CD4-positive, alpha-beta T cell (primary cell): ENCODE measurements around the gene SIMC1. TPM values are rescaled to one million over a fixed set of nuclear protein-coding genes. Genes with fewer than 3 reads are reported as not detected.
A peak's percentile ranks its signal among the peaks of the same experiment; 100 is the strongest.

Experiments
- ATAC-seq: fragments of 200-7000 bp; cut with Tn5 transposase; one replicate; pipeline ENCODE4 v1.10.0; 2022; ENCODE audit warnings: mild to moderate bottlenecking; ENCODE audit not compliant: poor library complexity
- CTCF ChIA-PET: fragments of 350-600 bp; sonication (Branson Sonifier 250); formaldehyde crosslinking; loops from one replicate; lab custom pipeline; 2021; ENCODE audit warnings: antibody characterized with exemption, inconsistent platforms; lab: Charles Lee
- POLR2A ChIA-PET: fragments of 350-600 bp; sonication (Branson Sonifier 250); formaldehyde crosslinking; loops from one replicate; lab custom pipeline; 2021; ENCODE audit warnings: antibody characterized with exemption, inconsistent platforms; lab: Charles Lee
- DNase-seq, 14 experiments: peaks; one replicate each; pipeline ENCODE4 v3.0.0-alpha.2; 2013 to 2020; ENCODE audit warnings: mixed read lengths in 2 of 14
- H3K27ac ChIP-seq, 2 donors: one replicate each; pipeline versions ENCODE4 v1.5.1 to v1.7.0; 2013; ENCODE audit warnings: low read length in 2 of 2, low read depth in 1 of 2, mild to moderate bottlenecking in 1 of 2
- H3K27me3 ChIP-seq, 2 experiments: 1 replicate in 1 of 2; 2 replicates in 1 of 2; pipeline versions ENCODE4 v1.6.1 to v1.7.0; 2013; ENCODE audit warnings: low read length in 2 of 2, control low read depth in 1 of 2, mild to moderate bottlenecking in 1 of 2, moderate library complexity in 1 of 2; ENCODE audit not compliant: insufficient read depth in 2 of 2, control insufficient read depth in 1 of 2
- H3K36me3 ChIP-seq: one replicate; pipeline ENCODE4 v1.6.1; 2013; ENCODE audit warnings: low read length, control low read depth; ENCODE audit not compliant: insufficient read depth
- H3K4me1 ChIP-seq: one replicate; pipeline ENCODE4 v1.6.1; 2013; ENCODE audit warnings: low read length, control low read depth; ENCODE audit not compliant: insufficient read depth
- H3K4me3 ChIP-seq: one replicate; pipeline ENCODE4 v1.5.1; 2013; ENCODE audit warnings: mild to moderate bottlenecking, low read length, moderate library complexity
- H3K9me3 ChIP-seq, 2 experiments: 1 replicate in 1 of 2; 2 replicates in 1 of 2; pipeline versions ENCODE4 v1.6.1 to v1.7.0; 2013; ENCODE audit warnings: low read length in 2 of 2, mild to moderate bottlenecking in 2 of 2, control low read depth in 1 of 2, moderate library complexity in 1 of 2; ENCODE audit not compliant: control insufficient read depth in 1 of 2, insufficient read depth in 1 of 2
- H3K27ac Mint-ChIP-seq: one replicate; pipeline ENCODE4 v1.8.0; 2020; ENCODE audit warnings: mixed read lengths
- H3K27me3 Mint-ChIP-seq: one replicate; pipeline ENCODE4 v1.8.0; 2021; ENCODE audit warnings: mixed read lengths
- H3K36me3 Mint-ChIP-seq: one replicate; pipeline ENCODE4 v1.8.0; 2021; ENCODE audit warnings: low read depth, mixed read lengths
- H3K4me1 Mint-ChIP-seq: one replicate; pipeline ENCODE4 v1.8.0; 2021; ENCODE audit warnings: low read depth, mixed read lengths
- H3K4me3 Mint-ChIP-seq: one replicate; pipeline ENCODE4 v1.8.0; 2020; ENCODE audit warnings: mild to moderate bottlenecking, mixed read lengths
- H3K9me3 Mint-ChIP-seq: one replicate; pipeline ENCODE4 v1.8.0; 2020; ENCODE audit warnings: mixed read lengths
- intact Hi-C, 2 experiments: fragments of 100-400 bp; cut with DNase I in 1 of 2; cut with micrococcal nuclease in 1 of 2; formaldehyde crosslinking; loops; one replicate each; pipeline versions ENCODE4 v1.15.1 to v1.9.0; 2023 to 2025; cut with DNase I, micrococcal nuclease
- total RNA-seq, 174 experiments: library from RNA in 2 of 174; stranded (reverse) in 2 of 174; gene quantifications; one replicate each; pipeline ENCODE4 v1.2.3 and lab custom pipeline; 2021 to 2026
- TF ChIP-seq, protein P1 (sequence below): fragments of 200-600 bp; IDR thresholded peaks from one replicate; pipeline ENCODE4 v1.8.0; 2022; ENCODE audit warnings: antibody characterized with exemption, mild to moderate bottlenecking

Gene SIMC1
- total RNA-seq, 2 experiments from 2014 or later, result 15.4 to 17.4 TPM

DNA sequence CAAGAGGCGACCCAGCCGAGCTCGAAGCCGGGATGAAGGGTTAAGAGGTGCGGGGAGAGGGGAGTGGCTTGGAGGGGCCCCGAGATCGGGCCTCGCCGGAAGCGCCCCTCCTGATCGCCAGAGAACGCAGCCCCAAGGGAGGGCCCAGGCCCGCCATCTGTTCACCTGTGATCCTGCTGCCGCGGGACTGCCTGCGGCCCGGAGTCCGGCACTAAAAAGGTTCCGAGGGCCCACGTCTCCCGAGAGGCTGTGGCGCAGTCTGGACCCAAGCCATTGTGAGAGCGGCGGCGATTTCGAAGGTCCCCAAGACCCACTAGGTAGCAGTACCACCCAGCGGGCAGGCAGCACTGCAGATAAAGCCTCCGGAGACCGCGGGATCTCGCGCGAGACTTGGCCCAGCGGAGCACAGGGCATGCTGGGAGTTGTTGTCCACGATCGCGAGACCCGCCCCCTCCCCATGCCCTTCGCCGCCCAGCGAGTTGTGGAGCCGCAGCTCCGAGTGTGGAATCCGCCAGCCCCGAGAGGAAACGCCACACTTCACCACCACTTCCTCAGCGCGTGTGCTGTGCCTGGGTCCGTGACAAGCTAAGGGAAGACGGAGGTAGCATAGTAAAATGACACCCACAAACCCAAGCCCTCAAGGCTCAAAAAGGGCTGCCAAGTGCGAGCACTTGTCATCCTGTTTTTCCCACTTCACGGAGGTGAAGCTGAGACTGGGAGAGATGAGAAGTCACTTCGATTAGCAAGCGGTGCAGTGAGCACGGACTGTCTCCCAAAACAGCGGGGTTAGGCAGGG, 123.4 kb downstream of the SIMC1 start, which contains the start of gene KIAA1191:
Gene KIAA1191, minus strand, starts transcription at position 328 of the 796 bp plus-strand sequence. CDS start 2,256 bp downstream, outside the sequence.
- Histone ChIP-seq H3K27ac (peak within 1 kb of the TSS; percentile 69 to 79), H3K36me3 (peaks cover 20% of the 10 kb centered on the region), H3K4me3 (peak within 1 kb of the TSS; percentile 98), H3K9me3 (no peaks in the 10 kb centered on the region), H3K27me3 (no peaks in the 10 kb centered on the region), H3K4me1 (peaks cover 41% of the 10 kb centered on the region)
- Mint-ChIP-seq H3K27ac (peak within 1 kb of the TSS; percentile 87), H3K9me3 (no peaks in the 10 kb centered on the region), H3K27me3 (no peaks in the 10 kb centered on the region), H3K4me3 (peak within 1 kb of the TSS; percentile 96), H3K4me1 (peaks cover 48% of the 10 kb centered on the region), H3K36me3 (peaks cover 40% of the 10 kb centered on the region)
- POLR2A ChIA-PET, result interaction anchor here (0.7 to 3.9 kb wide), 22 partner anchors 9 to 1843 kb away, joined by 3 to 77 read pairs (median 5); partner anchors contain the start of genes CLTB, FAF2, HIGD2A and HNRNPAB
- TF ChIP-seq, protein P1, sequence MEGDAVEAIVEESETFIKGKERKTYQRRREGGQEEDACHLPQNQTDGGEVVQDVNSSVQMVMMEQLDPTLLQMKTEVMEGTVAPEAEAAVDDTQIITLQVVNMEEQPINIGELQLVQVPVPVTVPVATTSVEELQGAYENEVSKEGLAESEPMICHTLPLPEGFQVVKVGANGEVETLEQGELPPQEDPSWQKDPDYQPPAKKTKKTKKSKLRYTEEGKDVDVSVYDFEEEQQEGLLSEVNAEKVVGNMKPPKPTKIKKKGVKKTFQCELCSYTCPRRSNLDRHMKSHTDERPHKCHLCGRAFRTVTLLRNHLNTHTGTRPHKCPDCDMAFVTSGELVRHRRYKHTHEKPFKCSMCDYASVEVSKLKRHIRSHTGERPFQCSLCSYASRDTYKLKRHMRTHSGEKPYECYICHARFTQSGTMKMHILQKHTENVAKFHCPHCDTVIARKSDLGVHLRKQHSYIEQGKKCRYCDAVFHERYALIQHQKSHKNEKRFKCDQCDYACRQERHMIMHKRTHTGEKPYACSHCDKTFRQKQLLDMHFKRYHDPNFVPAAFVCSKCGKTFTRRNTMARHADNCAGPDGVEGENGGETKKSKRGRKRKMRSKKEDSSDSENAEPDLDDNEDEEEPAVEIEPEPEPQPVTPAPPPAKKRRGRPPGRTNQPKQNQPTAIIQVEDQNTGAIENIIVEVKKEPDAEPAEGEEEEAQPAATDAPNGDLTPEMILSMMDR, result no peak
- intact Hi-C loops, result loop anchor here (1.0 to 2.0 kb wide), 3 partner anchors 27 to 87 kb away; partner anchors contain the start of genes HIGD2A (in 2 of the 2), NOP16 (in 2 of the 2), CLTB (in 1 of the 2) and FAF2 (in 1 of the 2)
- peak; percentile 92 for ATAC-seq
- peak; percentile 89 to 98 (median 94) for DNase-seq
- CTCF ChIA-PET, result interaction anchor here (0.8 to 2.8 kb wide), 3 partner anchors 25 to 87 kb away, joined by 3 to 7 read pairs (median 5); partner anchors contain the start of genes CLTB and FAF2

DNA sequence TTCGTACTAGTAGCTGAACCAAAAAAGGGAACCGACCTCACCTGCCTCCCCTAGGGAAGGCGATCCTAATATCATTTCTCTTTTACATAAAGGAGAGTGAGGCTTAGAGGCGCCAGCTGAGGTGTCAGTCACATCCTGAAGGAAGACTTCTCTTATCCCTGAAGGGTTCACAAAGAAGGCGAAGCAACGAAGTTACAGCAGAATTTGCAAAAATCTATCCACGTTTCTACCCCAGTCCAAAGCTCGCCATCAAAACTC, 123.9 kb downstream of the SIMC1 start:
- intact Hi-C loops, result loop anchor here in 1 of 2 experiments (2.0 kb wide), 1 partner anchor 87 kb away; the partner anchor contains the start of gene FAF2
- POLR2A ChIA-PET, result interaction anchor here (0.7 to 3.9 kb wide), 19 partner anchors 8 to 1842 kb away, joined by 3 to 77 read pairs (median 5); partner anchors contain the start of genes CLTB, FAF2, HIGD2A and HNRNPAB
- H3K27ac Mint-ChIP-seq, result peak overlapping the region; percentile 87

DNA sequence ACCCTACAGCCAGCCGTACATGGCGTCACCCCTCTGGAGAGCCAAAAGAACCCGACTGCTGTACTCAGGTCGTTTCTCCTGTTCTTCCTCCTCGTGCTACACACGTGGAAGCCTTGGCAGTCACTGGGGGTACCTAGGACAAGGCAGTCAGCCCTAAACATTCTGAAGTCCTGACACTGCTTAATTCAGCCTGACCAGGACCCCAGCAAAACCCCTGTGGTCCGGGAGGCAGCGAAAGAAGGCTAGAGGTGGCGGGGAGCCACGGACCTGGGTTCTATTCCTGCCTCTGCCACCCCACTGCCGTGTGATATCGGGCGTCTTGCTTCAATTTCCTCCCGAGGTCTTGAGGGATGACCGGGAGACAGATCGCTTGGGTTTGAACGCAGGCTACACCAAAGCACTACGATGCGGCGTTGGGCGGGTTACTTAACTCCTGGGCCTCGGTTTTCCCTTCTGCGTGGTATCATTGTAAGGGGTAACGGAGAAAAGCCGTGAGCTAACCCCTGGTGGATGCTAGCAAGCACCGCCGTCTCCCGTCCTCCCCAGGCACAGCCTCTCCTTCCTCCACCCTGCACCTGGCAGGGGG, 126.6 kb downstream of the SIMC1 start:
- ChIA-PET POLR2A (interaction anchor here (1.0 kb wide), 1 partner anchor 24 kb away, joined by 5 read pairs; the partner anchor contains the start of genes HIGD2A and NOP16), CTCF (no interaction called here)
- Histone ChIP-seq H3K27me3 (no peaks in the 10 kb centered on the region), H3K4me3 (peak overlapping the region; percentile 74), H3K4me1 (peaks cover 36% of the 10 kb centered on the region), H3K36me3 (peaks cover 3% of the 10 kb centered on the region), H3K9me3 (no peaks in the 10 kb centered on the region), H3K27ac (peak overlapping the region in 1 of 2 donors; percentile 7)
- Mint-ChIP-seq H3K4me1 (peaks cover 29% of the 10 kb centered on the region), H3K27ac (peak overlapping the region; percentile 76), H3K4me3 (peak overlapping the region; percentile 84), H3K36me3 (peaks cover 36% of the 10 kb centered on the region), H3K9me3 (no peaks in the 10 kb centered on the region), H3K27me3 (no peaks in the 10 kb centered on the region)
- no peak for DNase-seq
- TF ChIP-seq, protein P1, result no peak
- no peak for ATAC-seq
- intact Hi-C loops, result no loop called here

More for the DNA sequence above, 123.9 kb downstream of the SIMC1 start:
- no peaks in the 10 kb centered on the region for H3K27me3 Mint-ChIP-seq
- H3K36me3 ChIP-seq, result peaks cover 16% of the 10 kb centered on the region
- TF ChIP-seq, protein P1, result no peak
- CTCF ChIA-PET, result interaction anchor here (0.8 to 2.8 kb wide), 3 partner anchors 24 to 86 kb away, joined by 3 to 7 read pairs (median 5); partner anchors contain the start of genes CLTB and FAF2
- peaks cover 41% of the 10 kb centered on the region for H3K4me1 ChIP-seq
- peak overlapping the region; percentile 96 for H3K4me3 Mint-ChIP-seq
- peaks cover 48% of the 10 kb centered on the region for H3K4me1 Mint-ChIP-seq
- DNase-seq, result no peak
- no peaks in the 10 kb centered on the region for H3K9me3 ChIP-seq
- H3K27ac ChIP-seq, result peak overlapping the region; percentile 65 to 69
- H3K36me3 Mint-ChIP-seq, result peaks cover 37% of the 10 kb centered on the region
- no peak for ATAC-seq
- no peaks in the 10 kb centered on the region for H3K27me3 ChIP-seq
- peak overlapping the region; percentile 98 for H3K4me3 ChIP-seq
- no peaks in the 10 kb centered on the region for H3K9me3 Mint-ChIP-seq
